Midbrain (tissue), 1 donor: ENCODE data around the gene POLR2J3.
"Not testable (repeated sequence)": the region's sequence is repeated elsewhere in the genome, so short reads cannot be mapped to it uniquely, and the experiment has no call there.

Source experiments
- DNase-seq: peaks from one replicate; lab custom pipeline; 2025; lab: John Stamatoyannopoulos, UW

Gene POLR2J3

DNA sequence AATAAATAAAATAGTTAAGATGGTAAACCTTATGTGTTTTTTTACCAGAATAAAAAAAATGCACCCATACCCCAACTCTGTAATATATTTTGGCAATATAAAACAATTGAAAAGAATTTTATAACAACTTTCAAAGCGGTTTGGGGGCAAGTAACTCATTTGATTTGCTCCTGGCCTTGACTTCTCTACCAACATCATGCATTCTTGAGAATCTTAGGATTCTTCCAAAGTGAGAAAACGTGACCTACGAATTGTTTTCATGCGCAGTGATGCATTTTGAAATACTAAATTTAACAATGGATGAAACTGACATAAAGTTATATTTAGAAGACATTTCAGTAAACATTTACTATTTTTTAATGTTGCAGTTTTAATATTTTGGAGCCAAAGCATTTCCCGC lies 51.6 kb downstream of the POLR2J3 start:
- DNase-seq, result not testable (repeated sequence)

DNA sequence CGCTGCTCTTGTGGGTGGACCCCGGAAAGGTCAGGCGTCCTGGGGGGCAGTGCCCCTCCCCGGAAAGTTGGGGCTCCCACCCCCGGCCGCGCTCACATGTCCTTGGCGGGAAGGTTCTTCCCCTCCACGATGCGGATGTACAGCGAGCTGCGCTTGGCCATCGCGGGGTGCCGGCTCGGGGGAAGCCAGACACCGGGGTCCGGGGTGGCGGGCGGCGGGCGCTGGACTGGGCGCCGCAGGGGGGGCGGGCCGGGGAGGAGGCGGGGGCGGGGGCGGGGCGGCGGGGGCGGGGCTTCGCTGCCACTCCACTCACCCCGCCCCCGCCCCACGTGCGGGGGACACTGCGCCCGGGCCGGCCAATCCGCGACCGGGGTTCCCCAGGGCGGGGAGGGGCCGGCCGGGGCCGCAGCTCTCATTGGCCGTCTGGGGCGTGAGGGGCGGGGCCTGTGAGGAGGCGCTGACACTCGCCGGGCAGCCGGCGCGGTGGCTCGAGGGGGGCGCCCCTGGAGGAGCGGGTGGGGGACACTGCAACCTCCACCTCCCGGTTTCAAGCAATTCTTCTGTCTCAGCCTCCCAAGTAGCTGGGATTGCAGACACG lies 54.7 kb downstream of the POLR2J3 start, which contains the start of gene RASA4B:
RASA4B (minus strand) TSS at position 228 of the 598 bp plus-strand sequence; CDS start at position 161, 67 bp downstream.
- DNase-seq, result not testable (repeated sequence)
